Measurements from ENCODE around the gene RBFOX2.
A peak's percentile ranks its signal among the peaks of the same experiment; 100 is the strongest.
"Not testable (repeated sequence)": the region's sequence is repeated elsewhere in the genome, so short reads cannot be mapped to it uniquely, and the experiment has no call there.

Gene RBFOX2

GRCh38 chr22:35777335-35777975 is 251.2 kb downstream of the RBFOX2 start:
- no peak for DNase-seq
- ATAC-seq: no peak

GRCh38 chr22:35775339-35775738 is 253.3 kb downstream of the RBFOX2 start:
- ATAC-seq (no peak), DNase-seq (no peak)

- ATAC-seq (no peak), DNase-seq (no peak)
Observed at GRCh38 chr22:35769974-35770373, 258.6 kb downstream of the RBFOX2 start.

GRCh38 chr22:35766654-35767580 is 261.7 kb downstream of the RBFOX2 start:
- ATAC-seq: no peak
- DNase-seq: no peak

GRCh38 chr22:35761037-35761436 is 267.6 kb downstream of the RBFOX2 start:
- ATAC-seq (no peak), DNase-seq (no peak)

- ATAC-seq: no peak
- no peak for DNase-seq
Observed at GRCh38 chr22:35758394-35758793, 270.2 kb downstream of the RBFOX2 start.

- no peak for ATAC-seq
- DNase-seq: no peak
Observed at GRCh38 chr22:35756722-35757121, 271.9 kb downstream of the RBFOX2 start.

- ATAC-seq (no peak), DNase-seq (no peak)
Observed at GRCh38 chr22:35754761-35755160, 273.9 kb downstream of the RBFOX2 start.

GRCh38 chr22:35752863-35753189 is 275.8 kb downstream of the RBFOX2 start:
- DNase-seq (no peak), ATAC-seq (no peak)

- DNase-seq: no peak
- ATAC-seq: no peak
Observed at GRCh38 chr22:35752006-35752862, 276.4 kb downstream of the RBFOX2 start.

- ATAC-seq (peak; percentile 28), DNase-seq (peak; percentile 10)
Observed at GRCh38 chr22:35749808-35750207, 278.8 kb downstream of the RBFOX2 start.

GRCh38 chr22:35746946-35747703 is 281.5 kb downstream of the RBFOX2 start:
- DNase-seq (no peak), ATAC-seq (no peak)

- ATAC-seq: no peak
- DNase-seq: no peak
Observed at GRCh38 chr22:35746248-35746647, 282.4 kb downstream of the RBFOX2 start.

- ATAC-seq (no peak), DNase-seq (no peak)
Observed at GRCh38 chr22:35743326-35743860, 285.2 kb downstream of the RBFOX2 start.

- peak; percentile 36 for ATAC-seq
Observed at GRCh38 chr22:35742342-35743100, 286.1 kb downstream of the RBFOX2 start.

GRCh38 chr22:35740616-35741015 is 288.0 kb downstream of the RBFOX2 start:
- DNase-seq (no peak), ATAC-seq (no peak)

More at GRCh38 chr22:35742342-35743100, 286.1 kb downstream of the RBFOX2 start:
- no peak for DNase-seq

- DNase-seq (no peak), ATAC-seq (no peak)
Observed at GRCh38 chr22:35739931-35740380, 288.7 kb downstream of the RBFOX2 start.

GRCh38 chr22:35739076-35739930 is 289.3 kb downstream of the RBFOX2 start:
- no peak for DNase-seq
- ATAC-seq: no peak

GRCh38 chr22:35737886-35738285 is 290.7 kb downstream of the RBFOX2 start:
- not testable (repeated sequence) for DNase-seq, ATAC-seq

GRCh38 chr22:35736701-35737100 is 291.9 kb downstream of the RBFOX2 start:
- no peak for ATAC-seq

More at GRCh38 chr22:35736701-35737100, 291.9 kb downstream of the RBFOX2 start:
- DNase-seq: no peak
